CD4-positive, alpha-beta T cell (primary cell): ENCODE measurements around the gene DZIP3. TPM values are rescaled to one million over a fixed set of nuclear protein-coding genes. Genes with fewer than 3 reads are reported as not detected.

Source experiments
- ATAC-seq: fragments of 200-7000 bp; cut with Tn5 transposase; one replicate; pipeline ENCODE4 v1.10.0; 2022; ENCODE audit warnings: mild to moderate bottlenecking; ENCODE audit not compliant: poor library complexity
- CTCF ChIA-PET: fragments of 350-600 bp; sonication (Branson Sonifier 250); formaldehyde crosslinking; loops from one replicate; lab custom pipeline; 2021; ENCODE audit warnings: antibody characterized with exemption, inconsistent platforms; lab: Charles Lee
- POLR2A ChIA-PET: fragments of 350-600 bp; sonication (Branson Sonifier 250); formaldehyde crosslinking; loops from one replicate; lab custom pipeline; 2021; ENCODE audit warnings: antibody characterized with exemption, inconsistent platforms; lab: Charles Lee
- DNase-seq, 14 experiments: peaks; one replicate each; pipeline ENCODE4 v3.0.0-alpha.2; 2013 to 2020; ENCODE audit warnings: mixed read lengths in 2 of 14
- H3K27ac ChIP-seq, 2 donors: one replicate each; pipeline versions ENCODE4 v1.5.1 to v1.7.0; 2013; ENCODE audit warnings: low read length in 2 of 2, low read depth in 1 of 2, mild to moderate bottlenecking in 1 of 2
- H3K27me3 ChIP-seq, 2 experiments: 1 replicate in 1 of 2; 2 replicates in 1 of 2; pipeline versions ENCODE4 v1.6.1 to v1.7.0; 2013; ENCODE audit warnings: low read length in 2 of 2, control low read depth in 1 of 2, mild to moderate bottlenecking in 1 of 2, moderate library complexity in 1 of 2; ENCODE audit not compliant: insufficient read depth in 2 of 2, control insufficient read depth in 1 of 2
- H3K36me3 ChIP-seq: one replicate; pipeline ENCODE4 v1.6.1; 2013; ENCODE audit warnings: low read length, control low read depth; ENCODE audit not compliant: insufficient read depth
- H3K4me1 ChIP-seq: one replicate; pipeline ENCODE4 v1.6.1; 2013; ENCODE audit warnings: low read length, control low read depth; ENCODE audit not compliant: insufficient read depth
- H3K4me3 ChIP-seq: one replicate; pipeline ENCODE4 v1.5.1; 2013; ENCODE audit warnings: mild to moderate bottlenecking, low read length, moderate library complexity
- H3K9me3 ChIP-seq, 2 experiments: 1 replicate in 1 of 2; 2 replicates in 1 of 2; pipeline versions ENCODE4 v1.6.1 to v1.7.0; 2013; ENCODE audit warnings: low read length in 2 of 2, mild to moderate bottlenecking in 2 of 2, control low read depth in 1 of 2, moderate library complexity in 1 of 2; ENCODE audit not compliant: control insufficient read depth in 1 of 2, insufficient read depth in 1 of 2
- H3K27ac Mint-ChIP-seq: one replicate; pipeline ENCODE4 v1.8.0; 2020; ENCODE audit warnings: mixed read lengths
- H3K27me3 Mint-ChIP-seq: one replicate; pipeline ENCODE4 v1.8.0; 2021; ENCODE audit warnings: mixed read lengths
- H3K36me3 Mint-ChIP-seq: one replicate; pipeline ENCODE4 v1.8.0; 2021; ENCODE audit warnings: low read depth, mixed read lengths
- H3K4me1 Mint-ChIP-seq: one replicate; pipeline ENCODE4 v1.8.0; 2021; ENCODE audit warnings: low read depth, mixed read lengths
- H3K4me3 Mint-ChIP-seq: one replicate; pipeline ENCODE4 v1.8.0; 2020; ENCODE audit warnings: mild to moderate bottlenecking, mixed read lengths
- H3K9me3 Mint-ChIP-seq: one replicate; pipeline ENCODE4 v1.8.0; 2020; ENCODE audit warnings: mixed read lengths
- intact Hi-C, 2 experiments: fragments of 100-400 bp; cut with DNase I in 1 of 2; cut with micrococcal nuclease in 1 of 2; formaldehyde crosslinking; loops; one replicate each; pipeline versions ENCODE4 v1.15.1 to v1.9.0; 2023 to 2025; cut with DNase I, micrococcal nuclease
- total RNA-seq, 174 experiments: library from RNA in 2 of 174; stranded (reverse) in 2 of 174; gene quantifications; one replicate each; pipeline ENCODE4 v1.2.3 and lab custom pipeline; 2021 to 2026
- TF ChIP-seq, protein P1 (sequence below): fragments of 200-600 bp; IDR thresholded peaks from one replicate; pipeline ENCODE4 v1.8.0; 2022; ENCODE audit warnings: antibody characterized with exemption, mild to moderate bottlenecking

Gene DZIP3
- total RNA-seq, 2 experiments from 2014 or later, result 12.2 to 14.5 TPM

DNA sequence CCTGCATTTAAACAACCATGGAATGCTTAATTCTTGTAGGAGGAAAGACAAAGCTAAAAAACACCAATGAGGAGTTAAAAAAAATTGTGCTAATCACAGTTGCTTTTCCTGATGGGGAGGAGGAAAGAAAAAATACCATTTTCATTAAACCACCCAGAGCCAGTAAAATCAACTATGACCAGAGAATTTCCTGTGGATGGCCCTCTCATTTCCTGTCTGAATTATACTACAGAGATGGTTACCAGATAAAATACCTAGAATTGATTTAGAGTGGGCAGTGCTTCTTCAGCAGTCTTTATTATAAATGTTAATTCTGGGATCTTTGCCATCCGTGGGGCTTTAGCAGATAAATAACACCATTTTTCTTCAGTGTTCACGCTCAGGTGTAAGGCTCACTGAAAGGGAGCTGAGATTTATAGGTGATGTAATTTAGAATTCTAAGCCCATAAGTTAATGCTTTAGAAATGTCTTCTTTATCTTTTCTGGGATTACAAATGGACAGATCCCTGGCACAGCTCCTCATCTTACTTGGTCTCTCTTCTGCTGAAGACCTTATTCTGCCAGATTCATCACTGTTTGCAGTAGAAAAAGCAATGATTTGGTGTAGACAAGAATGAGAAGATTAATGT, 129.8 kb downstream of the DZIP3 start:
- no peak for DNase-seq
- ATAC-seq, result no peak
- TF ChIP-seq, protein P1, sequence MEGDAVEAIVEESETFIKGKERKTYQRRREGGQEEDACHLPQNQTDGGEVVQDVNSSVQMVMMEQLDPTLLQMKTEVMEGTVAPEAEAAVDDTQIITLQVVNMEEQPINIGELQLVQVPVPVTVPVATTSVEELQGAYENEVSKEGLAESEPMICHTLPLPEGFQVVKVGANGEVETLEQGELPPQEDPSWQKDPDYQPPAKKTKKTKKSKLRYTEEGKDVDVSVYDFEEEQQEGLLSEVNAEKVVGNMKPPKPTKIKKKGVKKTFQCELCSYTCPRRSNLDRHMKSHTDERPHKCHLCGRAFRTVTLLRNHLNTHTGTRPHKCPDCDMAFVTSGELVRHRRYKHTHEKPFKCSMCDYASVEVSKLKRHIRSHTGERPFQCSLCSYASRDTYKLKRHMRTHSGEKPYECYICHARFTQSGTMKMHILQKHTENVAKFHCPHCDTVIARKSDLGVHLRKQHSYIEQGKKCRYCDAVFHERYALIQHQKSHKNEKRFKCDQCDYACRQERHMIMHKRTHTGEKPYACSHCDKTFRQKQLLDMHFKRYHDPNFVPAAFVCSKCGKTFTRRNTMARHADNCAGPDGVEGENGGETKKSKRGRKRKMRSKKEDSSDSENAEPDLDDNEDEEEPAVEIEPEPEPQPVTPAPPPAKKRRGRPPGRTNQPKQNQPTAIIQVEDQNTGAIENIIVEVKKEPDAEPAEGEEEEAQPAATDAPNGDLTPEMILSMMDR, result no peak
- Mint-ChIP-seq H3K4me3 (no peak overlapping the region), H3K4me1 (no peaks in the 10 kb centered on the region), H3K9me3 (no peaks in the 10 kb centered on the region), H3K36me3 (no peaks in the 10 kb centered on the region), H3K27ac (no peak overlapping the region), H3K27me3 (no peaks in the 10 kb centered on the region)
- intact Hi-C loops, result no loop called here
- Histone ChIP-seq H3K9me3 (no peaks in the 10 kb centered on the region), H3K4me3 (no peak overlapping the region), H3K27ac (no peak overlapping the region), H3K36me3 (no peaks in the 10 kb centered on the region), H3K4me1 (no peaks in the 10 kb centered on the region), H3K27me3 (no peaks in the 10 kb centered on the region)
- POLR2A ChIA-PET, result no interaction called here
- CTCF ChIA-PET, result interaction anchor here (1.2 to 1.7 kb wide), 2 partner anchors 11 to 17 kb away, joined by 3 to 5 read pairs; no protein-coding TSS in a partner anchor

DNA sequence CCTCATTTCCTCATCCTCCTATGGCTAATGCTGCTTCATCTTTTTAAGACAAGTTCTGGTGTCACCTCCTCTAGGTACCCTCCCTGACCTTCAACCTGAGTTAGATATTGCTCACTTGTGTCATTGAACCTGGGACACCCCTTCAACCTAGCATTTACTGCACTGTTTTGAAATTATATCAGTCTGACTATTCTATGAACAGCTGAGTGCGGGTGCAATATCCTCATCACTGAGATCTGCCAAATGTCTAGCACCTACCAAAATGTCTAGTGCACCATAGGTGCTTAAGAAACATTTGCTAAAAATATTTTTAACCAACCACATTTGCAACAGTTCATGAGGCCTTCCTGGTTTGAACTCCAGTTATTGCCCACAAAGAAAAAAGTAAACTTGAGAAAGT, 133.2 kb downstream of the DZIP3 start:
- H3K27me3 Mint-ChIP-seq, result no peaks in the 10 kb centered on the region
- no peaks in the 10 kb centered on the region for H3K9me3 ChIP-seq
- no peaks in the 10 kb centered on the region for H3K4me1 Mint-ChIP-seq
- no peak for ATAC-seq
- CTCF ChIA-PET, result no interaction called here
- no peak overlapping the region for H3K27ac Mint-ChIP-seq
- no peak overlapping the region for H3K27ac ChIP-seq
- H3K36me3 Mint-ChIP-seq, result no peaks in the 10 kb centered on the region
- TF ChIP-seq, protein P1, result no peak
- H3K27me3 ChIP-seq, result no peaks in the 10 kb centered on the region
- intact Hi-C loops, result no loop called here
- POLR2A ChIA-PET, result no interaction called here
- DNase-seq, result no peak
- H3K36me3 ChIP-seq, result no peaks in the 10 kb centered on the region
- no peak overlapping the region for H3K4me3 ChIP-seq
- H3K4me1 ChIP-seq, result no peaks in the 10 kb centered on the region
- H3K9me3 Mint-ChIP-seq, result no peaks in the 10 kb centered on the region
- no peak overlapping the region for H3K4me3 Mint-ChIP-seq

DNA sequence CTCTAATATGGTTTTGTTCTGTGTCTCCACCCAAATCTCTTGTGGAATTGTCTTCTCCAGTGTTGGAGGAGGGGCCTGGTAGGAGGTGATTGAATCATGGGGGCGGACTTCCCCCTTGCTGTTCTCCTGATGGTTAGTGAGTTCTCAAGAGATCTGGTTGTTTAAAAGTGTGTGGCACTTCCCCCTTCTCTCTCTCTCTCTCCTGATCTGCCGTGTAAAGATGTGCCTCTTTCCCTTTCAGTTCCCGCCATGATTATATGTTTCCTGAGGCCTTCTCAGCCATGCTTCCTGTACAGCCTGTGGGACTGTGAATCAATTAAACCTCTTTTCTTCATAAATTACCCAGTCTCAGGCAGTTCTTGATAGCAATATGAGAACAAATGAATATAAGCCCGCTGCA, 134.6 kb downstream of the DZIP3 start:
- no peak overlapping the region for H3K27ac ChIP-seq
- Mint-ChIP-seq H3K27ac (no peak overlapping the region), H3K27me3 (no peaks in the 10 kb centered on the region), H3K4me3 (no peak overlapping the region), H3K4me1 (no peaks in the 10 kb centered on the region), H3K36me3 (no peaks in the 10 kb centered on the region), H3K9me3 (no peaks in the 10 kb centered on the region)
- DNase-seq, result no peak
- no peaks in the 10 kb centered on the region for H3K27me3 ChIP-seq
- H3K4me3 ChIP-seq, result no peak overlapping the region
- no peaks in the 10 kb centered on the region for H3K9me3 ChIP-seq
- ATAC-seq, result no peak
- CTCF ChIA-PET, result no interaction called here
- H3K36me3 ChIP-seq, result no peaks in the 10 kb centered on the region
- POLR2A ChIA-PET, result no interaction called here
- intact Hi-C loops, result no loop called here
- no peaks in the 10 kb centered on the region for H3K4me1 ChIP-seq
- TF ChIP-seq, protein P1, result no peak
